Stimulated activated CD4-positive, alpha-beta T cell treated with anti-CD3 and anti-CD28 coated beads, Interleukin-15, amount 100 ng/mL, for 48 hours (primary cell): ENCODE data around the gene WASHC4.
"Not testable (repeated sequence)": the region's sequence is repeated elsewhere in the genome, so short reads cannot be mapped to it uniquely, and the experiment has no call there.

Source experiments
- DNase-seq, 2 donors: peaks; one replicate each; pipeline ENCODE4 v3.0.0-alpha.2; 2020; ENCODE audit warnings: low read depth in 2 of 2

Gene WASHC4

GRCh38 chr12:105090361-105090760 is 17.2 kb upstream of the WASHC4 start:
- no peak for DNase-seq

GRCh38 chr12:105091476-105092206 is 15.9 kb upstream of the WASHC4 start:
- no peak for DNase-seq

- no peak for DNase-seq
Observed at GRCh38 chr12:105092336-105092735, 15.2 kb upstream of the WASHC4 start.

GRCh38 chr12:105095338-105095737 is 12.2 kb upstream of the WASHC4 start:
- DNase-seq: not testable (repeated sequence)

- DNase-seq: no peak
Observed at GRCh38 chr12:105099356-105099755, 8.2 kb upstream of the WASHC4 start.

- DNase-seq: no peak
Observed at GRCh38 chr12:105100207-105100985, 7.1 kb upstream of the WASHC4 start.

GRCh38 chr12:105100998-105101397 is 6.5 kb upstream of the WASHC4 start:
- DNase-seq: no peak

- no peak for DNase-seq
Observed at GRCh38 chr12:105102673-105103072, 4.9 kb upstream of the WASHC4 start.

- DNase-seq: no peak
Observed at GRCh38 chr12:105104762-105105161, 2.8 kb upstream of the WASHC4 start.

GRCh38 chr12:105106621-105107020 is 910 bp upstream of the WASHC4 start:
- no peak for DNase-seq

GRCh38 chr12:105107171-105107493 is 399 bp upstream of the WASHC4 start:
- no peak for DNase-seq

- no peak for DNase-seq
Observed at GRCh38 chr12:105109465-105110212, 2.1 kb downstream of the WASHC4 start.

GRCh38 chr12:105110851-105111250 is 3.3 kb downstream of the WASHC4 start:
- no peak for DNase-seq

GRCh38 chr12:105113094-105113493 is 5.6 kb downstream of the WASHC4 start:
- DNase-seq: no peak

- DNase-seq: no peak
Observed at GRCh38 chr12:105116969-105117368, 9.4 kb downstream of the WASHC4 start.

- DNase-seq: no peak
Observed at GRCh38 chr12:105120551-105120950, 13.0 kb downstream of the WASHC4 start.

GRCh38 chr12:105138248-105138647 is 30.7 kb downstream of the WASHC4 start:
- DNase-seq: no peak

- no peak for DNase-seq
Observed at GRCh38 chr12:105141320-105141922, 33.9 kb downstream of the WASHC4 start.

- DNase-seq: no peak
Observed at GRCh38 chr12:105142259-105142658, 34.7 kb downstream of the WASHC4 start.

- DNase-seq: no peak
Observed at GRCh38 chr12:105156260-105156659, 48.7 kb downstream of the WASHC4 start.

GRCh38 chr12:105157606-105158005 is 50.1 kb downstream of the WASHC4 start:
- DNase-seq: no peak

GRCh38 chr12:105158876-105159275 is 51.3 kb downstream of the WASHC4 start:
- DNase-seq: no peak
